Glomerular visceral epithelial cell (primary cell): ENCODE data around the gene ZNF428.

Experiments used
- DNase-seq: peaks from one replicate; pipeline ENCODE4 v3.0.0-alpha.2; 2016; ENCODE audit errors: extremely low spot score

The ZNF428 gene

DNA sequence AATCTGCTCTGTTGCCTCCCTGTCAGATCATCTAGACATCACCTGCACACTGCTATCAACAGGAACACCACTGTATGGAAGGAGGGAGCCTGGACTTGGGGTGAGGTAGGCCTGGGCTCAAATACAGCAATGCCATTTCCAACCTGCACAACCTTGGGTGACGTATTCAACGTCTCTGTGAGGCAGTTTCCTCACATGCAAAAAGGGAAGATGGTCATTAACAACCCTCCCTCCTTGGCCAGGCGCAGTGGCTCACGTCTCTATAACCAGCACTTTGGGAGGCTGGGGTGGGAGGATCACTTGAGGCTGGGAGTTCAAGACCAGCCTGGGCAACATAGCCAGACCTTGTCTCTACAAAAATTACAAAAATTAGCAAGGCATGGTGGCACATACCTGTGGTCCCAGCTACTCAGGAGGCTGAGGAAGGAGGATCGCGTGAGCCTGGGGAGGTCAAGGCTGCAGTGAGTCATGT, 57.2 kb downstream of the ZNF428 start:
- no peak for DNase-seq

GRCh38 chr19:43561139-43561970, 58.1 kb downstream of the ZNF428 start:
- DNase-seq: no peak

GRCh38 chr19:43560687-43561086, 58.7 kb downstream of the ZNF428 start:
- DNase-seq: peak; percentile 40
